ENCODE measurements around the gene DESI1.

GRCh38 chr22:41621099-41621910 is 462 bp upstream of the DESI1 start, which contains the start of gene XRCC6:
- TF ChIP-seq POLR2AphosphoS5 (IDR thresholded peaks at IDR 0.05) (peak; percentile 94 to 97), EP300 (IDR thresholded peaks at IDR 0.05) (no peak), CTCF (IDR thresholded peaks at IDR 0.05) (no peak), POLR2A (IDR thresholded peaks at IDR 0.05) (peak in 3 of 4 donors; percentile 66 to 96 (median 72))

Measured in upper lobe of left lung (tissue), 4 donors.